Measurements from ENCODE around the gene MYPN.

DNA sequence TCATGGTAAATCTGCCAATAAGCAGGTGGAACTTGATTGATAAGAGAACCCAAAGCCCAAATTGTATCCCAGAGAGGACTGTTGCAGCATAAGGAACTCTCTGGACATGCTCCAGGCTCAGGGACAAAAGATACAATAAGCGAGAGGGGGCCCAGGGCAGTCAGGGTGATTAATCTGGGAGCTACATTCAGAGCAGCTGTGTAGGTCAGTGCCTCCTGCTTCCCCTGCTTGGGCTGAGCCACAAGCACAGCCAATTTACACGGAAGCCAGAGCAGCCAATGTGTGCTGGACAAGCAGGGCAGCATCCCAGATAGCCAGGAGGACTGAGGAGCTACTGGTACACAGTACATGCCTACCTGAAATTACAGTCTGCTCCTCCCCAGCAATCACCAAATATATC lies 24.2 kb downstream of the MYPN start:
- TF ChIP-seq, protein P1, sequence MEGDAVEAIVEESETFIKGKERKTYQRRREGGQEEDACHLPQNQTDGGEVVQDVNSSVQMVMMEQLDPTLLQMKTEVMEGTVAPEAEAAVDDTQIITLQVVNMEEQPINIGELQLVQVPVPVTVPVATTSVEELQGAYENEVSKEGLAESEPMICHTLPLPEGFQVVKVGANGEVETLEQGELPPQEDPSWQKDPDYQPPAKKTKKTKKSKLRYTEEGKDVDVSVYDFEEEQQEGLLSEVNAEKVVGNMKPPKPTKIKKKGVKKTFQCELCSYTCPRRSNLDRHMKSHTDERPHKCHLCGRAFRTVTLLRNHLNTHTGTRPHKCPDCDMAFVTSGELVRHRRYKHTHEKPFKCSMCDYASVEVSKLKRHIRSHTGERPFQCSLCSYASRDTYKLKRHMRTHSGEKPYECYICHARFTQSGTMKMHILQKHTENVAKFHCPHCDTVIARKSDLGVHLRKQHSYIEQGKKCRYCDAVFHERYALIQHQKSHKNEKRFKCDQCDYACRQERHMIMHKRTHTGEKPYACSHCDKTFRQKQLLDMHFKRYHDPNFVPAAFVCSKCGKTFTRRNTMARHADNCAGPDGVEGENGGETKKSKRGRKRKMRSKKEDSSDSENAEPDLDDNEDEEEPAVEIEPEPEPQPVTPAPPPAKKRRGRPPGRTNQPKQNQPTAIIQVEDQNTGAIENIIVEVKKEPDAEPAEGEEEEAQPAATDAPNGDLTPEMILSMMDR (IDR thresholded peaks at IDR 0.05): no peak
- no peak for TF ChIP-seq POLR2A (IDR thresholded peaks at IDR 0.05)

All from body of pancreas (tissue), 4 donors.